ACC112 (cell line): Measurements from ENCODE around the gene DCUN1D4.
A peak's percentile ranks its signal among the peaks of the same experiment; 100 is the strongest.

ENCODE experiments used
- H2AFZ ChIP-seq: fragments of 200-600 bp; sonication (generic); one replicate; pipeline ENCODE4 v1.6.0; 2017; ENCODE audit warnings: antibody characterized with exemption, low read length; ENCODE audit not compliant: unreplicated experiment
- H3K27ac ChIP-seq: fragments of 200-600 bp; sonication (generic); 2 replicates; pipeline ENCODE4 v1.5.1; 2014; ENCODE audit warnings: low read depth, mild to moderate bottlenecking, antibody characterized with exemption, low read length, moderate library complexity
- H3K27me3 ChIP-seq: fragments of 200-600 bp; sonication (generic); 2 replicates; pipeline ENCODE4 v1.6.1; 2014; ENCODE audit warnings: mild to moderate bottlenecking, antibody characterized with exemption, low read length, moderate library complexity, mixed read lengths; ENCODE audit not compliant: insufficient read depth
- H3K36me3 ChIP-seq: fragments of 200-600 bp; sonication (generic); 2 replicates; pipeline ENCODE4 v1.6.1; 2016; ENCODE audit warnings: mild to moderate bottlenecking, antibody characterized with exemption, low read length, moderate library complexity, mixed read lengths; ENCODE audit not compliant: insufficient read depth
- H3K4me1 ChIP-seq: fragments of 200-600 bp; sonication (generic); one replicate; pipeline ENCODE4 v1.6.1; 2016; ENCODE audit warnings: low read length, mixed read lengths; ENCODE audit not compliant: insufficient read depth, unreplicated experiment, control insufficient read depth
- H3K4me3 ChIP-seq: fragments of 200-600 bp; sonication (generic); 2 replicates; pipeline ENCODE4 v1.5.1; 2014; ENCODE audit warnings: mild to moderate bottlenecking, low read depth, low read length
- H3K79me2 ChIP-seq: fragments of 200-600 bp; sonication (generic); one replicate; pipeline ENCODE4 v1.6.0; 2016; ENCODE audit warnings: low read length; ENCODE audit not compliant: control insufficient read depth, unreplicated experiment, insufficient read depth

Gene DCUN1D4

DNA sequence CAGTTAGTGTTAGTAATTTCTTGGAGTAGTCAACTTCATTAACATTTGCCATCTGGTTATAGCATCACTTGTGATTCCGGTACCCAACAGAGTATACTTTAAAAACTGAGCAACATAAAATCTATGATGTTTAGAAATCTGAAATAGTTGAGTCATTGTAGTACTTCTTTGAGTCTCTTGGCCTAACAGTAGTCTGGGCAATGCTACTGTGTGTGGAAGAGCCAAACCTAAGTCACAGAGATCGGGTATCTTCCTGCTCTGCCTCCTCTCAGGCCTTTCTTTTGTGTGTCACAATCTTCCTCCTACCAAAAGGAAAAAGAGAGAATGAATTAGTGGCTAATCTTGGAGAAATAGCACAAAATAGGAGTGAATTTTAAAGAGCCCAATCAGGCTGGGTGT, 25.5 kb downstream of the DCUN1D4 start:
- Histone ChIP-seq H3K27ac (peak overlapping the region; percentile 40), H3K27me3 (no peaks in the 10 kb centered on the region), H3K4me1 (peaks cover 12% of the 10 kb centered on the region), H3K4me3 (no peak overlapping the region), H3K36me3 (peaks cover 32% of the 10 kb centered on the region), H2AFZ (no peak overlapping the region), H3K79me2 (no peaks in the 10 kb centered on the region)

GRCh38 chr4:51870441-51871188, 27.7 kb downstream of the DCUN1D4 start:
- H2AFZ ChIP-seq, result no peak overlapping the region
- H3K79me2 ChIP-seq, result no peaks in the 10 kb centered on the region
- no peaks in the 10 kb centered on the region for H3K27me3 ChIP-seq
- H3K4me1 ChIP-seq, result peaks cover 12% of the 10 kb centered on the region
- peaks cover 33% of the 10 kb centered on the region for H3K36me3 ChIP-seq
- H3K4me3 ChIP-seq, result no peak overlapping the region
- no peak overlapping the region for H3K27ac ChIP-seq

GRCh38 chr4:51872283-51872997, 29.5 kb downstream of the DCUN1D4 start:
- no peak overlapping the region for H3K27ac ChIP-seq
- no peak overlapping the region for H2AFZ ChIP-seq
- H3K4me1 ChIP-seq, result peaks cover 12% of the 10 kb centered on the region
- no peaks in the 10 kb centered on the region for H3K79me2 ChIP-seq
- peaks cover 28% of the 10 kb centered on the region for H3K36me3 ChIP-seq
- no peak overlapping the region for H3K4me3 ChIP-seq
- H3K27me3 ChIP-seq, result no peaks in the 10 kb centered on the region

DNA sequence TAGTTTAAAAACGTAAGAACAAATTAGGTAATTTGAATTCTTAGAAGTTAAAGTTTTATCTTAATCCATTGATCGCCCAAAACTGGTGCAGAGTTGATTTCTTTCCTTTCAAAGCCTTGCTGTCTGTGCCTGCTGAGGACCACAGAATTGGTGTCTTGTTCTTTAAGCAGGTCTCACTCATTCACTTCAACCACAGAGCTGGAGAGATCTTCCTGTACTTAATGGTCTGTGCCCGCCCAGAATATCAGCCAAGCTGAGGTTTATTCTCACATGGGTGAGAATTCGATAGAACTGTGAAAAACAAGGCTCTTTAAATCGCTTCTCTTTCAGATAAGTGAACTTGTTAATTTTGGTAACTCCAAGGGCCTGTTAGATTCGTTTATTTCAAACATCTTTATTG, 31.6 kb downstream of the DCUN1D4 start:
- peaks cover 8% of the 10 kb centered on the region for H3K4me1 ChIP-seq
- H3K36me3 ChIP-seq, result peaks cover 28% of the 10 kb centered on the region
- H3K27me3 ChIP-seq, result no peaks in the 10 kb centered on the region
- H2AFZ ChIP-seq, result no peak overlapping the region
- H3K27ac ChIP-seq, result no peak overlapping the region
- H3K4me3 ChIP-seq, result no peak overlapping the region
- no peaks in the 10 kb centered on the region for H3K79me2 ChIP-seq

- Histone ChIP-seq H2AFZ (no peak overlapping the region), H3K36me3 (peaks cover 21% of the 10 kb centered on the region), H3K4me1 (no peaks in the 10 kb centered on the region), H3K4me3 (no peak overlapping the region), H3K27me3 (no peaks in the 10 kb centered on the region), H3K79me2 (no peaks in the 10 kb centered on the region), H3K27ac (no peak overlapping the region)
These were observed 35.5 kb downstream of the DCUN1D4 start for GRCh38 chr4:51878431-51878830.

- Histone ChIP-seq H3K4me1 (no peaks in the 10 kb centered on the region), H2AFZ (no peak overlapping the region), H3K27ac (peak overlapping the region; percentile 32; the same call in 1 of the 2 replicates), H3K27me3 (no peaks in the 10 kb centered on the region), H3K4me3 (no peak overlapping the region), H3K36me3 (peaks cover 8% of the 10 kb centered on the region), H3K79me2 (no peaks in the 10 kb centered on the region)
These were observed 37.3 kb downstream of the DCUN1D4 start for GRCh38 chr4:51880016-51880915.

DNA sequence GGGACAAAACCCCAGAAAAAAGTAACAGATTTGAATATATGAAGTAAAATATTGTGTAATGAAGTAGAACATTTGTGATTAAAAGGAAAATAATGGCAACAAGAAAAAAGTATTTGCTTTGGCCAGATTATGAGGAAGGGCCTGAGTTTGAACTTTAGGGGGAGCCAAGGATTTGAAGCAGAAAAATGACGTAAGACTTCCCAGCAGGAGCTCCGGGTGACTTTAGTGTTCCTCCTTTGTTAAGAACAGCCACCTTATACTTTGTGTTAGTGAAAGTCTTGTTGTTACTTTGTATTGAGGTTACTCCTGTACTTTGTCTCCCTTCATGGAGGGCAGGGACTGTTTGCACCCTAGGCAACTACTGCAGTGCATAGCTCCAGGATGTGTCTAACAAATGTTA, 41.1 kb downstream of the DCUN1D4 start:
- peaks cover 12% of the 10 kb centered on the region; the same call in 1 of the 2 replicates for H3K36me3 ChIP-seq
- H3K27ac ChIP-seq, result no peak overlapping the region
- H3K4me3 ChIP-seq, result no peak overlapping the region
- H3K27me3 ChIP-seq, result no peaks in the 10 kb centered on the region
- no peaks in the 10 kb centered on the region for H3K79me2 ChIP-seq
- no peak overlapping the region for H2AFZ ChIP-seq
- no peaks in the 10 kb centered on the region for H3K4me1 ChIP-seq

DNA sequence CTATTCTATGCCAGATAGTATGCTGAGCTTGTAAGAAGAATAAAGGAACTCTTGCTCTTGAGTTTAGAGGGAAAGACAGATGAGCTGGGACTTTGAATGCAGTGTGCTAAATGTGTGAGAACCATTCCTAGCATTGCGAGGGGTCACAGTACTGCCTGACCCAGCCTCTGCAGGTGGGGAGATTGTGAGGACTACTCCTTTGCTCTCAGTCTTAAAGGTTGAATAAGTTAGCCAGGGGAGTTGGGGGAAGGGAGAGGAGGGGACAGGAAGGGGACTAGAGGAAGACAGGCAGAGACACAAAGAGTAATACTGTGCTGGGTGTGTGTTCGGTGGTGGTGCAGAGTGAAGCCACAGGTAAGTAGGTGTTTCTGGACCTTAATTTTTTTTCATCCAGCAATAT, 41.7 kb downstream of the DCUN1D4 start:
- H3K27ac ChIP-seq, result no peak overlapping the region
- H3K79me2 ChIP-seq, result no peaks in the 10 kb centered on the region
- H2AFZ ChIP-seq, result no peak overlapping the region
- no peaks in the 10 kb centered on the region for H3K4me1 ChIP-seq
- H3K4me3 ChIP-seq, result no peak overlapping the region
- no peaks in the 10 kb centered on the region for H3K27me3 ChIP-seq
- H3K36me3 ChIP-seq, result peaks cover 14% of the 10 kb centered on the region; the same call in 1 of the 2 replicates

DNA sequence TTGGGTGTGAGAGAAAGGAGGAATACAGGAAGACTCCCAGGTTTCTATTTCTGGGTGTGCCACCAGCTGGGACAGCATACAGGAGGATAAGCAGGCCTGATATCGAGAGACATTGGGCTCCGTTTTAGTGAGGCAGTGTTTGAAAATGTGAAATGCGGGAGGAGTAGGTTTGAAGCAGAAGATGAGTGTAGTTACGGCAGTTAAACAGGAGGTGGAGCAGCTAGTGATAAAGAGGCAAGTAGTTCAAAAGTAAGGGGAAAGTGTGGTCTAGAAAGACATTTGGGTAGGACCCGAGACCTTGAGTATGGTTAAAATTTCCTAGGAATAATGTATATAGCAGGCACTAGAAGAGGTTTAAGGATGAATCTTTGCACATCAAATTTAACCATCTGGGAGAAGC, 42.4 kb downstream of the DCUN1D4 start:
- H3K4me3 ChIP-seq, result no peak overlapping the region
- H3K36me3 ChIP-seq, result peaks cover 20% of the 10 kb centered on the region
- H3K27ac ChIP-seq, result no peak overlapping the region
- no peaks in the 10 kb centered on the region for H3K4me1 ChIP-seq
- H2AFZ ChIP-seq, result no peak overlapping the region
- no peaks in the 10 kb centered on the region for H3K79me2 ChIP-seq
- no peaks in the 10 kb centered on the region for H3K27me3 ChIP-seq

GRCh38 chr4:51890760-51891159, 47.8 kb downstream of the DCUN1D4 start:
- Histone ChIP-seq H3K27me3 (no peaks in the 10 kb centered on the region), H3K4me3 (no peak overlapping the region), H3K79me2 (no peaks in the 10 kb centered on the region), H2AFZ (no peak overlapping the region), H3K36me3 (peaks cover 30% of the 10 kb centered on the region), H3K27ac (no peak overlapping the region), H3K4me1 (peaks cover 24% of the 10 kb centered on the region)
